HepG2 (cell line): Measurements from ENCODE around the gene SEC14L1.

ENCODE experiments used
- ASH2L ChIP-seq: fragments of 300-600, 200-600 bp; sonication (generic); IDR thresholded peaks from 2 replicates; pipeline ENCODE4 v1.7.0; 2017; ENCODE audit warnings: low read depth, mild to moderate bottlenecking, moderate library complexity, mixed read lengths, low read length; ENCODE audit not compliant: insufficient read length
- CENPX ChIP-seq: sonication (generic); formaldehyde crosslinking; IDR thresholded peaks from 2 replicates; pipeline ENCODE4 v1.9.0; 2021; ENCODE audit warnings: mild to moderate bottlenecking, missing genetic modification reagents, moderate library complexity
- CHCHD3 ChIP-seq: sonication (generic); formaldehyde crosslinking; IDR thresholded peaks from 2 replicates; pipeline ENCODE4 v1.8.0; 2022; ENCODE audit warnings: mild to moderate bottlenecking, missing genetic modification reagents, moderate library complexity
- KLF12 ChIP-seq: sonication (generic); formaldehyde crosslinking; IDR thresholded peaks from 2 replicates; pipeline ENCODE4 v1.4.0; 2020; ENCODE audit warnings: missing genetic modification reagents, borderline replicate concordance
- PHF8 ChIP-seq: sonication (generic); formaldehyde crosslinking; IDR thresholded peaks from 2 replicates; pipeline ENCODE4 v1.5.0; 2020; ENCODE audit warnings: missing genetic modification reagents
- TF ChIP-seq, protein P1 (sequence below): sonication (generic); formaldehyde crosslinking; IDR thresholded peaks from 2 replicates; pipeline ENCODE4 v1.4.0; 2020; ENCODE audit warnings: missing genetic modification reagents, borderline replicate concordance

DNA sequence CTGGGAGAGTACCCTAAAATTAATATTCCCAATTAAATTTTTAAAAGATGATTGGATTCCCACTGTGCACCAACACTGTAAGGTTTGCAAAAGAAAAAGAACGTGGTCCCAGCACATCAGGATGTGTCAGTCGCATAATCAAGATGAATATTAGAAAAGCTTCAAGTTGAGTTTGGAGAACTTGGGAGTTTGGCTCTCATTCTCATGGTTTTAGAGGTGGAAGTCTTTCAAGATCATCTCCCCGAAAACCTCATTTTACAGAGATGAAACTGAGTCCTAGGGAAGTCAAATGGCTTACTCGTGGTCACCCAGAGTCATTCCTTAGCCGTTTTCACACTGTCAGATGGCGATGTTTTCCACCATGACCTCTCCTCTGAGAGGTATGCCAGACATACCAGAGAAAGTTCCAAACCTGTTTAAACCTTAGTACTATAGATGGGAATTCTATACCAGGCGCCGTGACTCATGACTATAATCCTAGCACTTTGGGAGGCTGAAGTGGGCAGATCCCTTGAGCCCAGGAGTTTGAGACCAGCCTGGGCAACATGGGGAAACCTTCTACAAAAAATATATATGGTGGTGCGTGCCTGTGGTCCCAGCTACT lies 1.2 kb downstream of the SEC14L1 start:
- TF ChIP-seq ASH2L (no peak), CHCHD3 (no peak), PHF8 (CRISPR knock-in tag) (no peak), CENPX (CRISPR knock-in tag) (no peak), KLF12 (CRISPR knock-in tag) (no peak)
- TF ChIP-seq, protein P1, sequence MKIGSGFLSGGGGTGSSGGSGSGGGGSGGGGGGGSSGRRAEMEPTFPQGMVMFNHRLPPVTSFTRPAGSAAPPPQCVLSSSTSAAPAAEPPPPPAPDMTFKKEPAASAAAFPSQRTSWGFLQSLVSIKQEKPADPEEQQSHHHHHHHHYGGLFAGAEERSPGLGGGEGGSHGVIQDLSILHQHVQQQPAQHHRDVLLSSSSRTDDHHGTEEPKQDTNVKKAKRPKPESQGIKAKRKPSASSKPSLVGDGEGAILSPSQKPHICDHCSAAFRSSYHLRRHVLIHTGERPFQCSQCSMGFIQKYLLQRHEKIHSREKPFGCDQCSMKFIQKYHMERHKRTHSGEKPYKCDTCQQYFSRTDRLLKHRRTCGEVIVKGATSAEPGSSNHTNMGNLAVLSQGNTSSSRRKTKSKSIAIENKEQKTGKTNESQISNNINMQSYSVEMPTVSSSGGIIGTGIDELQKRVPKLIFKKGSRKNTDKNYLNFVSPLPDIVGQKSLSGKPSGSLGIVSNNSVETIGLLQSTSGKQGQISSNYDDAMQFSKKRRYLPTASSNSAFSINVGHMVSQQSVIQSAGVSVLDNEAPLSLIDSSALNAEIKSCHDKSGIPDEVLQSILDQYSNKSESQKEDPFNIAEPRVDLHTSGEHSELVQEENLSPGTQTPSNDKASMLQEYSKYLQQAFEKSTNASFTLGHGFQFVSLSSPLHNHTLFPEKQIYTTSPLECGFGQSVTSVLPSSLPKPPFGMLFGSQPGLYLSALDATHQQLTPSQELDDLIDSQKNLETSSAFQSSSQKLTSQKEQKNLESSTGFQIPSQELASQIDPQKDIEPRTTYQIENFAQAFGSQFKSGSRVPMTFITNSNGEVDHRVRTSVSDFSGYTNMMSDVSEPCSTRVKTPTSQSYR = no peak
